CD14-positive monocyte (primary cell): Measurements from ENCODE around the gene ONECUT1. TPM values are rescaled to one million over a fixed set of nuclear protein-coding genes. Genes with fewer than 3 reads are reported as not detected.
A peak's percentile ranks its signal among the peaks of the same experiment; 100 is the strongest.

Experiments used
- DNase-seq, 3 donors: peaks; one replicate each; pipeline ENCODE4 v3.0.0-alpha.2; 2011 to 2022
- H2AFZ ChIP-seq: 2 replicates; pipeline ENCODE4 v1.6.0; 2012; ENCODE audit warnings: mild to moderate bottlenecking, low read depth, low read length, inconsistent platforms; ENCODE audit not compliant: insufficient read depth, poor library complexity, severe bottlenecking
- H3K27ac ChIP-seq, 2 donors: 1 replicate in 1 of 2; 2 replicates in 1 of 2; pipeline ENCODE4 v1.5.1; 2012 to 2013; ENCODE audit warnings: low read length in 2 of 2, control low read depth in 1 of 2, inconsistent platforms in 1 of 2, low read depth in 1 of 2, mild to moderate bottlenecking in 1 of 2
- H3K27me3 ChIP-seq, 2 donors: one replicate each; pipeline versions ENCODE4 v1.6.0 to v1.6.1; 2011 to 2013; ENCODE audit warnings: low read length in 2 of 2; ENCODE audit not compliant: control insufficient read depth in 2 of 2, insufficient read depth in 2 of 2
- H3K36me3 ChIP-seq, 2 donors: replicated peaks in 1 of 2; 1 replicate in 1 of 2; 2 replicates in 1 of 2; pipeline versions ENCODE4 v1.5.1 to v1.6.1; 2012 to 2013; ENCODE audit warnings: low read length in 2 of 2, control low read depth in 1 of 2, inconsistent platforms in 1 of 2, mild to moderate bottlenecking in 1 of 2; ENCODE audit not compliant: insufficient read depth in 2 of 2, control insufficient read depth in 1 of 2
- H3K4me1 ChIP-seq, 2 donors: 1 replicate in 1 of 2; 2 replicates in 1 of 2; pipeline versions ENCODE4 v1.5.1 to v1.6.1; 2012 to 2013; ENCODE audit warnings: low read length in 2 of 2, control low read depth in 1 of 2, inconsistent platforms in 1 of 2, mild to moderate bottlenecking in 1 of 2, moderate library complexity in 1 of 2; ENCODE audit not compliant: insufficient read depth in 2 of 2, control insufficient read depth in 1 of 2
- H3K4me2 ChIP-seq: replicated peaks from 2 replicates; pipeline ENCODE3; 2012; ENCODE audit warnings: low read length, moderate library complexity, mild to moderate bottlenecking; ENCODE audit not compliant: poor library complexity, severe bottlenecking; ENCODE audit errors: extremely low read depth
- H3K4me3 ChIP-seq, 3 experiments: fragments of 200-600 bp in 1 of 3; sonication (generic) in 1 of 3; replicated peaks in 1 of 3; 1 replicate in 2 of 3; 2 replicates in 1 of 3; pipeline ENCODE4 v1.5.1; 2011 to 2013; ENCODE audit warnings: low read length in 3 of 3, mild to moderate bottlenecking in 3 of 3, control low read depth in 2 of 3, low read depth in 2 of 3, inconsistent platforms in 1 of 3, moderate library complexity in 1 of 3
- H3K79me2 ChIP-seq: 2 replicates; pipeline ENCODE4 v1.6.0; 2012; ENCODE audit warnings: mild to moderate bottlenecking, control low read depth, inconsistent platforms, low read length, moderate library complexity; ENCODE audit not compliant: insufficient read depth
- H3K9ac ChIP-seq: 2 replicates; pipeline ENCODE4 v1.6.0; 2017; ENCODE audit warnings: low read length, mild to moderate bottlenecking; ENCODE audit not compliant: insufficient read depth, poor library complexity, severe bottlenecking
- H3K9me3 ChIP-seq, 2 donors: replicated peaks in 1 of 2; 1 replicate in 1 of 2; 2 replicates in 1 of 2; pipeline versions ENCODE4 v1.5.1 to v1.6.1; 2012 to 2013; ENCODE audit warnings: low read length in 2 of 2, control low read depth in 1 of 2; ENCODE audit not compliant: control insufficient read depth in 1 of 2, insufficient read depth in 1 of 2
- H4K20me1 ChIP-seq: 2 replicates; pipeline ENCODE4 v1.6.0; 2012; ENCODE audit warnings: mild to moderate bottlenecking, low read length, control low read depth, moderate library complexity; ENCODE audit not compliant: insufficient read depth
- H3K27ac Mint-ChIP-seq, 7 donors: one replicate each; pipeline ENCODE4 v1.8.0; 2020; ENCODE audit warnings: mild to moderate bottlenecking in 7 of 7, mixed read lengths in 7 of 7, moderate library complexity in 6 of 7, inconsistent platforms in 2 of 7
- H3K27me3 Mint-ChIP-seq, 3 donors: one replicate each; pipeline ENCODE4 v1.8.0; 2021 to 2022; ENCODE audit warnings: low read depth in 3 of 3, mild to moderate bottlenecking in 3 of 3, mixed read lengths in 3 of 3, moderate library complexity in 3 of 3, inconsistent platforms in 1 of 3
- H3K36me3 Mint-ChIP-seq, 2 donors: one replicate each; pipeline ENCODE4 v1.8.0; 2020; ENCODE audit warnings: mixed read lengths in 2 of 2, inconsistent platforms in 1 of 2, mild to moderate bottlenecking in 1 of 2
- H3K4me1 Mint-ChIP-seq: one replicate; pipeline ENCODE4 v1.8.0; 2020; ENCODE audit warnings: mild to moderate bottlenecking, mixed read lengths
- H3K4me3 Mint-ChIP-seq, 2 donors: one replicate each; pipeline ENCODE4 v1.8.0; 2020; ENCODE audit warnings: mild to moderate bottlenecking in 2 of 2, mixed read lengths in 2 of 2, moderate library complexity in 1 of 2
- H3K9me3 Mint-ChIP-seq, 7 donors: one replicate each; pipeline ENCODE4 v1.8.0; 2020 to 2022; ENCODE audit warnings: mixed read lengths in 7 of 7, mild to moderate bottlenecking in 6 of 7, moderate library complexity in 6 of 7, inconsistent platforms in 2 of 7
- WGBS: methylation state at CpG from one replicate; pipeline ENCODE4 v1.1.5; 2013; ENCODE audit warnings: missing lambda C conversion rate; ENCODE audit not compliant: insufficient coverage; 5-methylcytosine and 5-hydroxymethylcytosine counted together
- intact Hi-C, 2 donors: fragments of 100-400 bp; cut with micrococcal nuclease; formaldehyde crosslinking; loops; one replicate each; pipeline versions ENCODE4 v1.15.0 to v1.15.1; 2023
- polyA plus RNA-seq, 3 donors: library from polyadenylated mRNA; depleted of rRNA in 1 of 3; unstranded in 2 of 3; stranded (reverse) in 1 of 3; fragments of 300-500 nt in 2 of 3; fragments of >200 nt in 1 of 3; fragmentation: Illumina TruSeq in 2 of 3; gene quantifications; 1 replicate in 2 of 3; 2 replicates in 1 of 3; pipeline ENCODE4 v1.2.3, GENCODE V29; 2012 to 2021
- TF ChIP-seq, protein P1 (sequence below): fragments of 200-600 bp; IDR thresholded peaks from one replicate; pipeline ENCODE4 v1.8.0; 2022; ENCODE audit warnings: antibody characterized with exemption, mild to moderate bottlenecking

Gene ONECUT1
- polyA plus RNA-seq, 3 donors: not detected

DNA sequence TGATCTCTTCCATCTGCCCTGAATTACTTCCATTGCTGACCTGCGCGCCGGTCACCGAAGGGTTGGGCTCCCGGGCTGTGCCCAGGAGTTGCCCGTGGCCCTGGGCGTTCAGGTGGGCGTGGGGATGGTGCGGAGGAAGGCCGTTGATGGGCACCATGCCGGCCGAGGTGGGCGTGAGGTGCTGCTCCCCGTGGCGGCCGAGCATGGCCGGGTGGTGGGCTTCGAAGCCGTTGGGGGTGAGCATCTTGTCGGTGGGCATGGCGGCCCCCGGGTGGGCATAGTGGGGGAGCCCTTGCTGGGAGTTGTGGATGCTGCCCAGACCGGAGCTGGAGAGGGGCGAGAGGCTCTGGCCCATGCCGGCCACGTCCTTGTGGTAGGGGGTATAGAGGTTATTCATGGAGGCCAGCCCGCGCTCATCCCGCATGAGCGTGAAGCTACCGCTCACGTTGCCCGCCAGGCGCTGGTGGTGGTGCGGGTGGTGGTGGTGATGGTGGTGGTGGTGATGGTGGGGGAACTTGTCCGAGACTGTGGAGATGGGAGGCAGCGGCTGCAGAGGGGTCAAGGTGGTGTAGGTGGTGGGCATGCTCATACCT is 1.0 kb downstream of the ONECUT1 start:
- peak overlapping the region in 1 of 3 experiments; percentile 66 for H3K4me3 ChIP-seq

DNA sequence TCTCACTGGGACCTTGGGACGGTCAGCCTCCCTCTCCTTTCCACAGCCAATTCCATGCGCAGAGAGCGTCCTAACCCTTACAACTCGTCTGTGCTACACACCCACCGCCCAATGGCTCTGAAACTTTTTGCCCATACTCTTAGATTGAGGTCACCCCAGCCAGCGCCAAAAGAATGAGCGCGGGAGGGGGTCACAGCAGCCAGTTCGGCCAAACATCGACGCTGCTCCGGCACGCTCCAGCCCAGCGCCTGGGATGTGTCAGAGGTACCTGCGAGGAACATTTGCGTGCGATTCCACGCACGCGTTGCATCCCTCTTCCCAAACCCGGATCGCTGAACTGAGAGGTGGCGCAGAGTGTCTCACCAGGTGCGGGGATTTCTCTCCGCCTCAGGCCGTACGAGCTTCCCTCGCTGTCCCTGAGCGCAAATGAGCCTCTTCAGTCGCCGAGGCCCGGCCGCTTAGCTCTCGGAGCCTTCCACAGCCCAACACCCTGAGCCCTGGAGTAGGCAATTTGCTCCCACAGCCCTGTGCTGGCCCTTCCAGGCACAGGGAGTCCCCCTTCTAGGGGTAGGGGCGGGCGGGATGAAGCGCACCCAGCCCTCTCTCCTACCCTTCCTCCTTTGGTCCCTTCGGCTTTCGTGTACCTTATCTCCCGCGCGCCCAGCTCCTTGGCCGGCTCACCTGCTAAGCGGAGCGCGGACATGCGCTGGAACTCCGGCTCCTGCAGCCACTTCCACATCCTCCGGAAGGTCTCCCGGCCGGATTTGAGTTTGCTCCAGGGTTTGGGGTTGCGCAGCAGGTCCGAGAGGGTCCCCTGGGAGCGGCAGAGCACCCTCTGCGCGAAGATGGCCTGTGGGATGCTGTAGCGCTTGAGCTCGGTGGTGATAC is 1.8 kb downstream of the ONECUT1 start:
- Histone ChIP-seq H3K9ac (no peak overlapping the region), H2AFZ (no peak overlapping the region), H3K4me3 (no peak overlapping the region), H4K20me1 (no peaks in the 10 kb centered on the region), H3K9me3 (peaks cover 4 to 69% of the 10 kb centered on the region in 2 donors), H3K27ac (no peak overlapping the region), H3K4me2 (no peak overlapping the region), H3K36me3 (no peaks in the 10 kb centered on the region), H3K4me1 (peaks cover 24 to 36% of the 10 kb centered on the region in 2 donors), H3K27me3 (peaks cover 87 to 97% of the 10 kb centered on the region in 2 donors), H3K79me2 (no peaks in the 10 kb centered on the region)
- intact Hi-C loops: no loop called here
- TF ChIP-seq, protein P1, sequence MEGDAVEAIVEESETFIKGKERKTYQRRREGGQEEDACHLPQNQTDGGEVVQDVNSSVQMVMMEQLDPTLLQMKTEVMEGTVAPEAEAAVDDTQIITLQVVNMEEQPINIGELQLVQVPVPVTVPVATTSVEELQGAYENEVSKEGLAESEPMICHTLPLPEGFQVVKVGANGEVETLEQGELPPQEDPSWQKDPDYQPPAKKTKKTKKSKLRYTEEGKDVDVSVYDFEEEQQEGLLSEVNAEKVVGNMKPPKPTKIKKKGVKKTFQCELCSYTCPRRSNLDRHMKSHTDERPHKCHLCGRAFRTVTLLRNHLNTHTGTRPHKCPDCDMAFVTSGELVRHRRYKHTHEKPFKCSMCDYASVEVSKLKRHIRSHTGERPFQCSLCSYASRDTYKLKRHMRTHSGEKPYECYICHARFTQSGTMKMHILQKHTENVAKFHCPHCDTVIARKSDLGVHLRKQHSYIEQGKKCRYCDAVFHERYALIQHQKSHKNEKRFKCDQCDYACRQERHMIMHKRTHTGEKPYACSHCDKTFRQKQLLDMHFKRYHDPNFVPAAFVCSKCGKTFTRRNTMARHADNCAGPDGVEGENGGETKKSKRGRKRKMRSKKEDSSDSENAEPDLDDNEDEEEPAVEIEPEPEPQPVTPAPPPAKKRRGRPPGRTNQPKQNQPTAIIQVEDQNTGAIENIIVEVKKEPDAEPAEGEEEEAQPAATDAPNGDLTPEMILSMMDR: no peak
- Mint-ChIP-seq H3K4me3 (peak overlapping the region in 1 of 2 donors; percentile 91), H3K36me3 (peaks cover 4 to 9% of the 10 kb centered on the region in 2 donors), H3K27ac (peak overlapping the region in 1 of 7 donors; percentile 46), H3K27me3 (peaks cover 92 to 99% (median 95%) of the 10 kb centered on the region in 3 donors), H3K4me1 (peaks cover 42% of the 10 kb centered on the region), H3K9me3 (peaks cover 0 to 62% (median 17%) of the 10 kb centered on the region in 7 donors)
- WGBS: 6% methylated on average over 58 of the region's 58 CpGs
- no peak for DNase-seq

More for the DNA sequence above, 1.0 kb downstream of the ONECUT1 start:
- H3K4me1 ChIP-seq: peaks cover 19 to 28% of the 10 kb centered on the region in 2 donors
- no peaks in the 10 kb centered on the region for H3K36me3 ChIP-seq
- intact Hi-C loops: no loop called here
- peak overlapping the region; percentile 29 for H2AFZ ChIP-seq
- no peaks in the 10 kb centered on the region for H4K20me1 ChIP-seq
- H3K4me2 ChIP-seq: peak overlapping the region; percentile 73
- H3K27ac ChIP-seq: no peak overlapping the region
- peaks cover 39% of the 10 kb centered on the region for H3K4me1 Mint-ChIP-seq
- H3K9me3 Mint-ChIP-seq: peaks cover 0 to 65% (median 16%) of the 10 kb centered on the region in 7 donors
- peaks cover 93 to 99% (median 96%) of the 10 kb centered on the region in 3 donors for H3K27me3 Mint-ChIP-seq
- no peak overlapping the region for H3K9ac ChIP-seq
- H3K4me3 Mint-ChIP-seq: peak overlapping the region in 1 of 2 donors; percentile 91
- TF ChIP-seq, protein P1: no peak
- DNase-seq: no peak
- peaks cover 3 to 9% of the 10 kb centered on the region in 2 donors for H3K36me3 Mint-ChIP-seq
- WGBS: 6% methylated on average over 37 of the region's 37 CpGs
- H3K9me3 ChIP-seq: peaks cover 4 to 70% of the 10 kb centered on the region in 2 donors
- H3K27ac Mint-ChIP-seq: no peak overlapping the region
- no peaks in the 10 kb centered on the region for H3K79me2 ChIP-seq
- H3K27me3 ChIP-seq: peaks cover 87 to 97% of the 10 kb centered on the region in 2 donors
